MCF 10A (cell line): ENCODE measurements around the gene LPIN1. TPM values are rescaled to one million over a fixed set of nuclear protein-coding genes. Genes with fewer than 3 reads are reported as not detected.

Source experiments
- BruUV-seq: library from RNA; stranded (reverse); fragments of 400-500 nt; replicated peaks from 2 replicates; lab custom pipeline; 2021; lab: Mats Ljungman, UMichigan
- CTCF ChIA-PET: fragments of 300-600 bp; sonication (Branson Sonifier 250); formaldehyde crosslinking; extraction: SDS; loops from one replicate; lab custom pipeline; 2021; ENCODE audit warnings: antibody characterized with exemption, inconsistent platforms; lab: Yijun Ruan, JAX
- POLR2A ChIA-PET: fragments of 300-600, 350-650 bp; sonication (Branson Sonifier 250); formaldehyde crosslinking; extraction: SDS; loops from one replicate; lab custom pipeline; 2020; ENCODE audit warnings: antibody characterized with exemption, inconsistent platforms; lab: Yijun Ruan, JAX
- DNase-seq: peaks from one replicate; pipeline ENCODE4 v3.0.0-alpha.2; 2018; ENCODE audit not compliant: unreplicated experiment
- H3K27ac Mint-ChIP-seq: one replicate; pipeline ENCODE4 v1.8.0; 2022; ENCODE audit warnings: mild to moderate bottlenecking, low read depth, mixed read lengths; ENCODE audit not compliant: unreplicated experiment
- H3K27me3 Mint-ChIP-seq: one replicate; pipeline ENCODE4 v1.8.0; 2022; ENCODE audit warnings: mixed read lengths; ENCODE audit not compliant: insufficient read depth, unreplicated experiment
- H3K36me3 Mint-ChIP-seq: one replicate; pipeline ENCODE4 v1.8.0; 2022; ENCODE audit warnings: mild to moderate bottlenecking, moderate library complexity, mixed read lengths; ENCODE audit not compliant: insufficient read depth, unreplicated experiment
- H3K4me1 Mint-ChIP-seq: one replicate; pipeline ENCODE4 v1.8.0; 2022; ENCODE audit warnings: mixed read lengths; ENCODE audit not compliant: insufficient read depth, unreplicated experiment
- H3K4me3 Mint-ChIP-seq: one replicate; pipeline ENCODE4 v1.8.0; 2022; ENCODE audit warnings: mild to moderate bottlenecking, moderate library complexity, mixed read lengths; ENCODE audit not compliant: unreplicated experiment
- H3K9me3 Mint-ChIP-seq: one replicate; pipeline ENCODE4 v1.8.0; 2022; ENCODE audit warnings: mixed read lengths; ENCODE audit not compliant: unreplicated experiment
- intact Hi-C: fragments of 100-400 bp; cut with micrococcal nuclease; formaldehyde crosslinking; loops from 2 replicates; pipeline ENCODE4 v1.14.1; 2022
- total RNA-seq: library from RNA; stranded (reverse); gene quantifications from 2 replicates; pipeline ENCODE4 v1.2.3, GENCODE V29; 2022
- TF ChIP-seq, protein P1 (sequence below): fragments of 200-600 bp; IDR thresholded peaks from one replicate; pipeline ENCODE4 v1.8.0; 2022; ENCODE audit warnings: antibody characterized with exemption, mild to moderate bottlenecking; ENCODE audit not compliant: unreplicated experiment

The LPIN1 gene
- total RNA-seq, 1 experiment from 2014 or later = 65.7 TPM

DNA sequence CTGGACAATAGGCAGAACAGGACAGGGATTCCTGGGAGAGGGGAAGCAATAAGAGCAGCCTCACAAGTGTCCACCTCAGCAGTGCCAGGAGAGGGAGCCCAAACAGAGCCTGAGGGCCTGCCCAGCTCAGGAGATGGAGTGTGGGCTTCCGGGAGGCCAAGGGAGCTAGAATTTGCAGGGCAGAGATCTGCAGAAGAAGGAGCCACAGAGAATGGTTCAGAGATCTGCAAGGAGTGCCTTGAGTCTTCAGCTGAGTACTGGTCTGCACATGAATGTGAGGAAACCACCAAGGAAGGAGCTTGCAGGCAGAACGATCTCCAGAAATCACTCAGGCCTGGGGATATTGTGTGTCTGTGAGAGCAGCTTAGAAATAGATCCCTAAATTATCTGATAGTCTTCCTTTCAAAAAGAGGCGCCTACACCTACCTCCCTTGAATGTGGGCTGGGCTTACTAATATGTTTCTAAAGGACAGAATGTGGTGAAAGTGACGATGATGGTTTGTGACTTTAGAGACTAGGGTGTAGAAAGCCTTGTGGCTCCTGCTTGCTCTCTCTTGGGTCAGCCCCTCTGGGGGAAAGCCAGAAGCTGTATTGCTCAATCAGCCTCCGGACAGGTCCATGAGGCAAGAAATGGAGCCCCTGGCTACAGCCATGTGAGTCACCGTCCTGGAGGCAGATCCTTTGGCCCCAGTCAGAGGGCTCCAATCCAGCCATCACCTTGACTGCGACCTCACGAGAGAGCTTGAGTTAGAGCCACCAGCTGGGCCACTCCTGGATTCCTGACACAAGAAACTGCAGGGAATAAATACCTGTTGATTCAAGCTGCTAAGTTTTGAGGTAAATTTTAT lies 7.6 kb upstream of the LPIN1 start:
- Mint-ChIP-seq H3K27ac (peak overlapping the region; percentile 44), H3K9me3 (no peaks in the 10 kb centered on the region), H3K4me1 (peaks cover 19% of the 10 kb centered on the region), H3K36me3 (no peaks in the 10 kb centered on the region), H3K27me3 (no peaks in the 10 kb centered on the region), H3K4me3 (no peak overlapping the region)
- ChIA-PET POLR2A (interaction anchor here (0.6 to 3.6 kb wide), 11 partner anchors 9 to 571 kb away, joined by 3 to 34 read pairs (median 4); no protein-coding TSS in a partner anchor), CTCF (interaction anchor here (0.5 to 2.4 kb wide), 24 partner anchors 9 to 1309 kb away, joined by 3 to 13 read pairs (median 3); partner anchors contain the start of gene LPIN1)
- BruUV-seq = no TSS peak
- TF ChIP-seq, protein P1, sequence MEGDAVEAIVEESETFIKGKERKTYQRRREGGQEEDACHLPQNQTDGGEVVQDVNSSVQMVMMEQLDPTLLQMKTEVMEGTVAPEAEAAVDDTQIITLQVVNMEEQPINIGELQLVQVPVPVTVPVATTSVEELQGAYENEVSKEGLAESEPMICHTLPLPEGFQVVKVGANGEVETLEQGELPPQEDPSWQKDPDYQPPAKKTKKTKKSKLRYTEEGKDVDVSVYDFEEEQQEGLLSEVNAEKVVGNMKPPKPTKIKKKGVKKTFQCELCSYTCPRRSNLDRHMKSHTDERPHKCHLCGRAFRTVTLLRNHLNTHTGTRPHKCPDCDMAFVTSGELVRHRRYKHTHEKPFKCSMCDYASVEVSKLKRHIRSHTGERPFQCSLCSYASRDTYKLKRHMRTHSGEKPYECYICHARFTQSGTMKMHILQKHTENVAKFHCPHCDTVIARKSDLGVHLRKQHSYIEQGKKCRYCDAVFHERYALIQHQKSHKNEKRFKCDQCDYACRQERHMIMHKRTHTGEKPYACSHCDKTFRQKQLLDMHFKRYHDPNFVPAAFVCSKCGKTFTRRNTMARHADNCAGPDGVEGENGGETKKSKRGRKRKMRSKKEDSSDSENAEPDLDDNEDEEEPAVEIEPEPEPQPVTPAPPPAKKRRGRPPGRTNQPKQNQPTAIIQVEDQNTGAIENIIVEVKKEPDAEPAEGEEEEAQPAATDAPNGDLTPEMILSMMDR = peak; percentile 38
- intact Hi-C loops = loop anchor here (1.0 kb wide), 1 partner anchor 40 kb away; no protein-coding TSS in a partner anchor
- DNase-seq = peak; percentile 85

GRCh38 chr2:11740723-11741122 lies 5.7 kb upstream of the LPIN1 start:
- peaks cover 24% of the 10 kb centered on the region for H3K4me1 Mint-ChIP-seq
- POLR2A ChIA-PET = interaction anchor here (1.1 to 3.6 kb wide), 2 partner anchors 10 to 13 kb away, joined by 4 to 34 read pairs; no protein-coding TSS in a partner anchor
- H3K36me3 Mint-ChIP-seq = no peaks in the 10 kb centered on the region
- DNase-seq = no peak
- CTCF ChIA-PET = interaction anchor here (0.9 to 2.4 kb wide), 8 partner anchors 11 to 52 kb away, joined by 3 to 12 read pairs (median 6); no protein-coding TSS in a partner anchor
- no peaks in the 10 kb centered on the region for H3K9me3 Mint-ChIP-seq
- TF ChIP-seq, protein P1 = no peak
- no TSS peak for BruUV-seq
- no peaks in the 10 kb centered on the region for H3K27me3 Mint-ChIP-seq
- intact Hi-C loops = no loop called here
- H3K27ac Mint-ChIP-seq = no peak overlapping the region
- H3K4me3 Mint-ChIP-seq = no peak overlapping the region

GRCh38 chr2:11742317-11742701 lies 4.1 kb upstream of the LPIN1 start:
- TF ChIP-seq, protein P1 = no peak
- no peak overlapping the region for H3K4me3 Mint-ChIP-seq
- H3K27me3 Mint-ChIP-seq = no peaks in the 10 kb centered on the region
- CTCF ChIA-PET = interaction anchor here (0.6 to 1.8 kb wide), 5 partner anchors 16 to 54 kb away, joined by 3 to 7 read pairs (median 4); no protein-coding TSS in a partner anchor
- peaks cover 28% of the 10 kb centered on the region for H3K4me1 Mint-ChIP-seq
- H3K36me3 Mint-ChIP-seq = no peaks in the 10 kb centered on the region
- no peak for DNase-seq
- POLR2A ChIA-PET = interaction anchor here (0.6 to 6.9 kb wide), 3 partner anchors 46 to 256 kb away, joined by 4 to 67 read pairs (median 5); no protein-coding TSS in a partner anchor
- BruUV-seq = no TSS peak
- H3K27ac Mint-ChIP-seq = no peak overlapping the region
- intact Hi-C loops = no loop called here
- no peaks in the 10 kb centered on the region for H3K9me3 Mint-ChIP-seq
